Mesothelial cell of epicardium (in vitro differentiated cells): ENCODE results near the gene DPH1. TPM values are rescaled to one million over a fixed set of nuclear protein-coding genes. Genes with fewer than 3 reads are reported as not detected.

Experiments
- DNase-seq, 2 experiments: peaks; one replicate each; pipeline ENCODE4 v3.0.0; 2021; ENCODE audit warnings: low spot score in 2 of 2; ENCODE audit not compliant: unreplicated experiment in 2 of 2
- H3K27ac Mint-ChIP-seq: 2 replicates; pipeline ENCODE4 v1.8.0; 2021; ENCODE audit warnings: mixed read lengths
- H3K27me3 Mint-ChIP-seq: 2 replicates; pipeline ENCODE4 v1.8.0; 2021; ENCODE audit warnings: low read depth, mixed read lengths
- H3K36me3 Mint-ChIP-seq: 2 replicates; pipeline ENCODE4 v1.8.0; 2021; ENCODE audit warnings: mixed read lengths
- H3K4me1 Mint-ChIP-seq: 2 replicates; pipeline ENCODE4 v1.8.0; 2021; ENCODE audit warnings: mixed read lengths
- H3K4me3 Mint-ChIP-seq: 2 replicates; pipeline ENCODE4 v1.8.0; 2021; ENCODE audit warnings: mild to moderate bottlenecking, moderate library complexity, mixed read lengths
- H3K9me3 Mint-ChIP-seq: 2 replicates; pipeline ENCODE4 v1.8.0; 2021; ENCODE audit warnings: mixed read lengths
- total RNA-seq: library from RNA; stranded (reverse); gene quantifications from 3 replicates; pipeline ENCODE4 v1.2.1, GENCODE V29; 2021
- TF ChIP-seq, protein P1 (sequence below): fragments of 200-600 bp; sonication (generic); IDR thresholded peaks from one replicate; pipeline ENCODE4 v1.5.0; 2021; ENCODE audit warnings: antibody characterized with exemption; ENCODE audit not compliant: unreplicated experiment

The DPH1 gene
- total RNA-seq, 1 donor from 2014 or later: 63.8 TPM

DNA sequence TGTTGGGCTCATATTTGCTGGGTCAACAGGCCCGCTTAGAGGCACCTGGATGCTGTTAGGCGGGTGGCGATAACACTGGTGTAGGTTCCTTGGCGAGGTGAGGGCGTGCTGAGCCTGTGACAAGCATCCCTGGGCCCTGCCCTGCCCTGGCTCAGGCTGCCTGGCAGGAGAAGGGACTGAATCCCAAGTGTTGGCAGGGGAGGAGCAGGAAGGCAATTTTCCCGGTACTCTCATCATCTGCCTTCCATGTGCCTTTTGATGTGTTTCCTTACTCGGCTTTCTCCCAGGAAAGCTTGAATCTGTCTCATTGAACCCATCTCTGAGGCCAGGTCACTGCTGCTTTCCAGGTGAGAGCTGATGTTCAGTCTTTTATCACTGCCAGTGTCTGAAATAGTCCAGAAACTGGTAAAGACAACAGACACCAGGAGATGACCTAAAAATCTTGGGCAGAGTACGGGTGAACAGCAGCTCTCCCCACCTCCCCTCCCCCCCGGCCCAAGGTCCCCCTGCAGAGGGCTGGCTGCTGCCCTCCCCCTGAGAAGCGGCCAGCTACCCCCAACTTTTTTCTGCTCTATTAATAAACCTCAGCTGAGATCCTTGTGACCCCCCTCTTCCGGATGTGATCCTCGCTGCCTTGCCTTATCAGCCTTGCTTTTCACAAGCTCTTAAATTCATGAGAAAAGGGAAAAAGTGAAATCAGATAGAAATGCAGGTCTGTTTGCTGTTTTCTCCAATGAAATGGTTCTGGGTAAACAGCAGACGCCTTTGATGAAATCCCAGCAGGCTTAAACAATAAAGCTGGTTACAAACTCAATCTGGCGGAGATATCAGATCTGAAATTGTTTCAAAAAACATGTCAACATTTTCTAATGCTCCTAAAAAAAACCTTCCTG is 33.8 kb upstream of the DPH1 start:
- H3K36me3 Mint-ChIP-seq: no peaks in the 10 kb centered on the region
- peak overlapping the region; percentile 34 for H3K4me3 Mint-ChIP-seq
- H3K4me1 Mint-ChIP-seq: peaks cover 22% of the 10 kb centered on the region
- peak overlapping the region; percentile 71 for H3K27ac Mint-ChIP-seq
- DNase-seq: no peak
- H3K27me3 Mint-ChIP-seq: peaks cover 15% of the 10 kb centered on the region
- TF ChIP-seq, protein P1, sequence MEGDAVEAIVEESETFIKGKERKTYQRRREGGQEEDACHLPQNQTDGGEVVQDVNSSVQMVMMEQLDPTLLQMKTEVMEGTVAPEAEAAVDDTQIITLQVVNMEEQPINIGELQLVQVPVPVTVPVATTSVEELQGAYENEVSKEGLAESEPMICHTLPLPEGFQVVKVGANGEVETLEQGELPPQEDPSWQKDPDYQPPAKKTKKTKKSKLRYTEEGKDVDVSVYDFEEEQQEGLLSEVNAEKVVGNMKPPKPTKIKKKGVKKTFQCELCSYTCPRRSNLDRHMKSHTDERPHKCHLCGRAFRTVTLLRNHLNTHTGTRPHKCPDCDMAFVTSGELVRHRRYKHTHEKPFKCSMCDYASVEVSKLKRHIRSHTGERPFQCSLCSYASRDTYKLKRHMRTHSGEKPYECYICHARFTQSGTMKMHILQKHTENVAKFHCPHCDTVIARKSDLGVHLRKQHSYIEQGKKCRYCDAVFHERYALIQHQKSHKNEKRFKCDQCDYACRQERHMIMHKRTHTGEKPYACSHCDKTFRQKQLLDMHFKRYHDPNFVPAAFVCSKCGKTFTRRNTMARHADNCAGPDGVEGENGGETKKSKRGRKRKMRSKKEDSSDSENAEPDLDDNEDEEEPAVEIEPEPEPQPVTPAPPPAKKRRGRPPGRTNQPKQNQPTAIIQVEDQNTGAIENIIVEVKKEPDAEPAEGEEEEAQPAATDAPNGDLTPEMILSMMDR: no peak
- H3K9me3 Mint-ChIP-seq: no peaks in the 10 kb centered on the region

DNA sequence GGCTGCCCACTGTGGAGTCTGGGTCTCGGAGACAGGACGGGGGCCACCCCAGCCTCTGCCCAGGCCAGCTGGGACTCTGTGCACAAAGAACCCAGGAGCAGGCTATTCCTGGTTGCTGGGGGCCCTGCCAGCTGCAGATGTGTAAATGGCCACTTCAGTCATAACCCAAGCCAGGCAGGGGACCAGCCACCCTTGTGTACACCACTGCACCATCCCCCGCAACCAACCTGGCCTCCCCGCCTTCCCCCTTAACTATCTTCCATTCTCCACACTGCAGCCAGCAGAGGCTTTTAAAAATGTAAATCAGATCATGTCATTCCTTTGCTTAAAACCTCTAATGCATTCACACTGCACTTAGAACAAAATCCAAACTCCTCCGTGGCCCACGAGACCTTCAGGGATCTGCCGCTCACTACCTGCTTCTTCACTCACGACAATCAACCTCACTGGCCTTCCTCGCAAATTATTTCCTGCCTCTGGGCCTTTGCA is 33.1 kb upstream of the DPH1 start:
- DNase-seq: no peak
- H3K27me3 Mint-ChIP-seq: peaks cover 13% of the 10 kb centered on the region
- TF ChIP-seq, protein P1: no peak
- H3K9me3 Mint-ChIP-seq: no peaks in the 10 kb centered on the region
- peak overlapping the region; percentile 31 for H3K27ac Mint-ChIP-seq
- H3K4me3 Mint-ChIP-seq: peak overlapping the region; percentile 13
- H3K4me1 Mint-ChIP-seq: peaks cover 22% of the 10 kb centered on the region
- H3K36me3 Mint-ChIP-seq: no peaks in the 10 kb centered on the region

DNA sequence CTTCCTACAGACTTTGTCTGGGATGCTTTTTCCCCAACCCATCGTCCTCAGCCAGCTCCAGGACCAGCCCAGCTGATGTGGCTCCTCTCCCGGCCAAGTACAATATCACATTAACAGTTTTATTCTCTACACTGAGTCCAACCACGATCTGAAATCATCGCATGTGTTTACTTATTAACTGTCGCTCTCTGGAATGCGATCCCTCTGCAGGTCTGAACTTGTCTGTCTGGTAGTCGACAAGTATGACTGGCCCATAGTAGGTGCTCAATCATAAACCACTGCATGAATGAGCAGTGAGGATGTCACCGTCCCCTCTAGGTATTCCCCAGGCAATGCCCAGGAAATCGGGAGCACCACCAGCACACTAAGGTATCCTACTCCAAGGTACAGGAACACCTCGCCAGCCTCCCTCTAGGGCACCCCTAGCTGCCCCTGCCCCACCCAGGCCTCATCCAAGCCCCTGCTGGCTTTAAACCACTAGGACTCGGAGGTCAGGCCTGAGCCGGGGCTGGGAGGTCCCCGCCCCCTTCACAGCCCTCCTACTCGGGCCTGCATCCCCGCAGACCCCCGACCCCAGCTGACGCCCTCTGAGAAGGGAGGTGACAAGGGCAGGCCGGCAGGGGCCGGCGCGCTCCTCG is 32.5 kb upstream of the DPH1 start:
- no peaks in the 10 kb centered on the region for H3K9me3 Mint-ChIP-seq
- H3K4me1 Mint-ChIP-seq: peaks cover 22% of the 10 kb centered on the region
- TF ChIP-seq, protein P1: no peak
- DNase-seq: no peak
- peak overlapping the region; percentile 31 for H3K27ac Mint-ChIP-seq
- H3K36me3 Mint-ChIP-seq: no peaks in the 10 kb centered on the region
- peak overlapping the region; percentile 13 for H3K4me3 Mint-ChIP-seq
- peaks cover 13% of the 10 kb centered on the region for H3K27me3 Mint-ChIP-seq

DNA sequence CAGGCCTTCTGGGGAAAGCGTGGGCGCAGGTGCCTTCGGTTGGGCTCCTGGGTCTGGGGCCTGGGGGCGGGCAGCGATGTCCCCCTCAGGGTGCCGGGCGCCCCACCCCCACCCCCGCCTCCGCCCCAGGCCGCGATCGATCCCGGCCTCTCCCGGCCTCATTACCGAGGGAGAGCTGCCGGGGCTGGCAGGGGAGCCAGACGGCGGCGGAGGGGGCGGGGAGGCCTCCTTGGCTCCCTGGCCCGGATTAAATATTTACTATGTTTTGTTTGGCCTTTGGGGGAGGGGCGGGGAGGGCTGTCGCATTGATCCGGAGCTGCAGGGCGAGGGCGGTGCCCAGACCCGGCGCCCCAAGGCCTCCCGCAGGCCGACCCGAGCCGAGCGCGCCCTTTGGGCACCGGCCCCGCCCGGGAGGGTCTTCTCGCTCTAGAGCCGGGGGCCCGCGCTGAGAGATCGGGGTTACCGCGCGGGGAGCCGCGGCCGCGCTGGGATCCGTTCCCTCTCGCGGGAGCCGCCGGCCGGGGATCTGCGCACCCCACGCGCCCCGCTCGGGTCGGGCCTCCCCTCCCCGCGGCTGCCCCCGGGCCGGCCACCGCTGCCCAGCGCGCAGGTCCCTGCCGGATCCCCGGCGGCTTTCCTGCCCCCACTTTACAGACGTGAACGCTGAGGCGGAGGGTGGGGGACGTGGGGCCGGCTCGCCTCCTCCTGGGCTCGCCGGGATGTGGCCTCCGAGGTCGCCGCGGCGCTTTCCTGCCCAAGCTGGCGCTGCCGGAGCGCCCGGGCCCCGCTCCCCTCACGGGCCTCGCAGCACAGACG is 31.8 kb upstream of the DPH1 start:
- Mint-ChIP-seq H3K4me1 (peaks cover 22% of the 10 kb centered on the region), H3K9me3 (no peaks in the 10 kb centered on the region), H3K36me3 (no peaks in the 10 kb centered on the region), H3K27ac (no peak overlapping the region), H3K4me3 (no peak overlapping the region), H3K27me3 (peaks cover 13% of the 10 kb centered on the region)
- TF ChIP-seq, protein P1: no peak
- DNase-seq: no peak

DNA sequence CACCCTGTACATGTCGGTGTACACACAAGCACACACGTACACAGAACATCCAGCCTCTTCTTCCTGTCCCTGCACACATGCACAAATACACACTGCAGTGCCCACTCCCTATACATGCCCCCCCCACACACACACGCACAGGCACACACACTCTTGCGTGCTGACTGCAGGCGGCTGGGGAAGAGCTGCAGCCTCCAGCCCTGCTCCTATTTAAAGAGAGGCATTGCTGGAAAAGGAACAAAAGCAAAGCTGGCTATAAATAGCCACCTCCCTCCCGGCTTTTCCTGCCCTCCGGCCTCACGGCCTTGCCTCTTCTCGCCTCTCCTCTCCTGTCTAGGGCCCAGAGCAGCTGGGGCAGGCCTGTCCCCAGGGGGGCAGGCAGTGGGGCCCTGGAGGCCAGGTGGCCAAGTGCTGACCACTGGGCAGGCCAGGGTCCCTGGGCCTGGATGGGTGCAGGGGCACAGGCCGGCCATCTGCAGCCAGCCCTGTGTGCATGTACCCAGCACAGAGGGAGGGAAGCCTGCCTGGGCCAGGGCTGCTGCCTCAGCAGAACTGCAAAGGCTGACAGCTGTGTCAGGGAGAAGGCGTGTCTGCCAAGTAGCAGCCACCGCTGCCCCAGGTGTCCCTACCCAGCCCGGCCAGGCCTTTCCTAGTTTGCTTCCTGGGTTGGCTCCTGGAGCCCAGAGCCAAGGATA is 30.2 kb upstream of the DPH1 start:
- Mint-ChIP-seq H3K4me1 (peaks cover 22% of the 10 kb centered on the region), H3K36me3 (no peaks in the 10 kb centered on the region), H3K27me3 (peaks cover 13% of the 10 kb centered on the region), H3K27ac (peak overlapping the region; percentile 66), H3K4me3 (peak overlapping the region; percentile 46), H3K9me3 (no peaks in the 10 kb centered on the region)
- TF ChIP-seq, protein P1: no peak
- no peak for DNase-seq
